Lower lobe of right lung (tissue), 2 donors: ENCODE data around the gene VSIG8. TPM values are rescaled to one million over a fixed set of nuclear protein-coding genes. Genes with fewer than 3 reads are reported as not detected.

ENCODE experiments used
- ATAC-seq, 2 donors: fragments of 200-7000 bp; cut with Tn5 transposase; one replicate each; pipeline ENCODE4 v1.9.1; 2020 to 2022; ENCODE audit warnings: mild to moderate bottlenecking in 2 of 2, moderate library complexity in 2 of 2
- DNase-seq: peaks from one replicate; pipeline ENCODE4 v3.0.0-alpha.2; 2020
- H3K27ac ChIP-seq: fragments of 200-600 bp; one replicate; pipeline ENCODE4 v1.8.0; 2022
- H3K27me3 ChIP-seq: fragments of 200-600 bp; one replicate; pipeline ENCODE4 v1.8.0; 2022; ENCODE audit warnings: low read depth
- H3K36me3 ChIP-seq: fragments of 200-600 bp; one replicate; pipeline ENCODE4 v1.8.0; 2022; ENCODE audit warnings: mild to moderate bottlenecking
- H3K4me1 ChIP-seq: fragments of 200-600 bp; one replicate; pipeline ENCODE4 v1.8.0; 2022
- H3K4me3 ChIP-seq: fragments of 200-600 bp; one replicate; pipeline ENCODE4 v1.8.0; 2022; ENCODE audit warnings: mild to moderate bottlenecking
- H3K9me3 ChIP-seq: fragments of 200-600 bp; one replicate; pipeline ENCODE4 v1.8.0; 2022
- intact Hi-C: fragments of 100-400 bp; cut with DNase I; formaldehyde crosslinking; loops from one replicate; pipeline ENCODE4 v1.11.0; 2022
- total RNA-seq: library from RNA; stranded (reverse); fragmentation: NEBNext Ultra II Directional; extraction: Animal tissue kit (Norgen Biotek cat#: 25700); gene quantifications from one replicate; pipeline ENCODE4 v1.2.1, GENCODE V29; 2021
- TF ChIP-seq, protein P1 (sequence below): fragments of 200-600 bp; IDR thresholded peaks from one replicate; pipeline ENCODE4 v1.8.0; 2022; ENCODE audit warnings: antibody characterized with exemption, mild to moderate bottlenecking
- donor health status: DM: no; HTN: yes; CAD: no; lungs with severe emphysema.

VSIG8 gene
- total RNA-seq, 1 donor from 2014 or later: 0.35 TPM

DNA sequence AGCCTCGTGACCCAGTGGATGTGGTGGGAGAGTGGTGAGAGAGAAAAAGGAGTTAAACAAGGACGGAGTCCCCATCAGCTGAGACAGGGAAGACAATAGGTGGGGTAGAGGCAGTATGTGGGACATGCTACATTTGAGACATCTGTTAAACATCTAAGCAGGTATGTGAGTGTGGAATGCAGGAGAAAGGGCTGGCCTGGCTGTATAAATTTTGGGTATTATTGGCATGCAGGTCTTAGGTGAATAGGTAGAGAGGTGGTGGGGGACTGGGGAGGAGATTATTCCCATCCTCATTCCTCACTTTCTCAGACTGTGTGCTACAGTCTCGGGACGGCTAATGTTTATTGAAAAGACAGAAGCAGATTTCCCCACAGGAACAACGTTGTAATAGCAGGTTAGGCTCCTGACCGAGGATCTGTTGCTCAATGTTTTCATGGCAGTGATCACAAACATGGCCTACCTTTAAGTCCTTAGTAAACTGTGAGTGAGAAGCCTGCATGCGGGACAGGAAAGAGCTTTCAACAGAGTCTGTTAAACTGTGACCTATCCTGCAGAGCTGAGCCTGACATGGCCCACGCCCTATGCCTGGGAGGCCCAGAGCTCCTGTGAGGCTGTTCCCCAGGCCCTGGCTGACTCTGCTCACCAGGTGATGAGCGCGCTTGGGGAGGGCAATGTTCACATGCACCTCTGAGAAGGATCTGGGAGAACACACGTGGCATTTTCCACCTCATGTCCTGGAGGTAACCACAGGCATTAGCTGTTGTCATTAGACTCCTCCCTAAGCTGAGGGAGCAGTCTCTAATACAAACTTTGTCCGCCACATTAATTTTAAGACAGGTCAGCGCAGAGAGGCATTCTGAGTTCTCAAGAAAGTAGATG lies 16.5 kb downstream of the VSIG8 start:
- ATAC-seq (peak in 1 of 2 donors; percentile 28), DNase-seq (no peak)
- Histone ChIP-seq H3K36me3 (no peaks in the 10 kb centered on the region), H3K27me3 (no peaks in the 10 kb centered on the region), H3K9me3 (no peaks in the 10 kb centered on the region), H3K4me3 (no peak overlapping the region), H3K4me1 (peaks cover 7% of the 10 kb centered on the region), H3K27ac (no peak overlapping the region)
- intact Hi-C loops: no loop called here
- TF ChIP-seq, protein P1, sequence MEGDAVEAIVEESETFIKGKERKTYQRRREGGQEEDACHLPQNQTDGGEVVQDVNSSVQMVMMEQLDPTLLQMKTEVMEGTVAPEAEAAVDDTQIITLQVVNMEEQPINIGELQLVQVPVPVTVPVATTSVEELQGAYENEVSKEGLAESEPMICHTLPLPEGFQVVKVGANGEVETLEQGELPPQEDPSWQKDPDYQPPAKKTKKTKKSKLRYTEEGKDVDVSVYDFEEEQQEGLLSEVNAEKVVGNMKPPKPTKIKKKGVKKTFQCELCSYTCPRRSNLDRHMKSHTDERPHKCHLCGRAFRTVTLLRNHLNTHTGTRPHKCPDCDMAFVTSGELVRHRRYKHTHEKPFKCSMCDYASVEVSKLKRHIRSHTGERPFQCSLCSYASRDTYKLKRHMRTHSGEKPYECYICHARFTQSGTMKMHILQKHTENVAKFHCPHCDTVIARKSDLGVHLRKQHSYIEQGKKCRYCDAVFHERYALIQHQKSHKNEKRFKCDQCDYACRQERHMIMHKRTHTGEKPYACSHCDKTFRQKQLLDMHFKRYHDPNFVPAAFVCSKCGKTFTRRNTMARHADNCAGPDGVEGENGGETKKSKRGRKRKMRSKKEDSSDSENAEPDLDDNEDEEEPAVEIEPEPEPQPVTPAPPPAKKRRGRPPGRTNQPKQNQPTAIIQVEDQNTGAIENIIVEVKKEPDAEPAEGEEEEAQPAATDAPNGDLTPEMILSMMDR: no peak

DNA sequence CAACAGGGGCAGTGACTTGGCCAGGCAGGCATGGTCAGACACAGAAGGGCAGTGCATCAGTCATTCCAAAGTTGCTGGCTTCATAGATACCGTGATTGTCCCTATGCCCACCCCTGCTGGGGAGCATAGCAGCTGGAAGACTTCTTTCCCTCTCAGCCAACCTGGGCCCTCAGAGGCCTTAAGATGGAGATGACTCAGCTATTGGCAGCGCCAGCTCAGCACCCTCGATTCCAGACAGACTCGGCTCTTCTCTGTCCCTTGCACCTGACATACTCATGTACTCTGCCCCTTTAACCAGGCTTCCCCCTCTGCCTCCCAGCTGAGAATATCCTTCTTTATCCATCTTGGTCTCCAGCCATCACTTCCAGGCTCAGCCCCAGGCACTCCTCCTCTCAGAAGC lies 19.0 kb downstream of the VSIG8 start:
- Histone ChIP-seq H3K9me3 (no peaks in the 10 kb centered on the region), H3K36me3 (no peaks in the 10 kb centered on the region), H3K27me3 (no peaks in the 10 kb centered on the region), H3K4me3 (no peak overlapping the region), H3K4me1 (no peaks in the 10 kb centered on the region), H3K27ac (no peak overlapping the region)
- ATAC-seq (no peak), DNase-seq (no peak)
- TF ChIP-seq, protein P1: no peak
- intact Hi-C loops: no loop called here

DNA sequence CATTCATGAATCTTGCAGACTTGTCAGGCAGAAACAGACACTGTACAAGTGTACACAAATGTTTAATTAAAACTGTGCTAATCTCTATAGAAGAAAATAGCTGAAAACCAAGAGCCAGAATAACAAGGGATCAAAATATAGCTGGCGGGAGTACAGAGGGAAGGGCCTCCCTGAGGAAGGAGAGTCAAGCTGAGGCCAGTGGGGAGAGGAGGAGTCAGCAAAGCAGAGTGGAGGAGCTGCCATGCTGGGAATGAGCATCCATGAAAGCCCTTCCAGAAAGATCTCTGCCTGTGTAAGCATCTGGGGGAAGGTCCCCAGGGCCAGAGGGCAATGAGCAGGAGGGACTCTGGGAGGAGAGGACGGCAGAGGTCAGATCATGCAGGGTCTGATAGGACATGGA lies 20.7 kb downstream of the VSIG8 start:
- Histone ChIP-seq H3K36me3 (peaks cover 6% of the 10 kb centered on the region), H3K4me3 (no peak overlapping the region), H3K27ac (no peak overlapping the region), H3K9me3 (no peaks in the 10 kb centered on the region), H3K27me3 (no peaks in the 10 kb centered on the region), H3K4me1 (no peaks in the 10 kb centered on the region)
- ATAC-seq (no peak), DNase-seq (no peak)
- intact Hi-C loops: no loop called here
- TF ChIP-seq, protein P1: no peak

DNA sequence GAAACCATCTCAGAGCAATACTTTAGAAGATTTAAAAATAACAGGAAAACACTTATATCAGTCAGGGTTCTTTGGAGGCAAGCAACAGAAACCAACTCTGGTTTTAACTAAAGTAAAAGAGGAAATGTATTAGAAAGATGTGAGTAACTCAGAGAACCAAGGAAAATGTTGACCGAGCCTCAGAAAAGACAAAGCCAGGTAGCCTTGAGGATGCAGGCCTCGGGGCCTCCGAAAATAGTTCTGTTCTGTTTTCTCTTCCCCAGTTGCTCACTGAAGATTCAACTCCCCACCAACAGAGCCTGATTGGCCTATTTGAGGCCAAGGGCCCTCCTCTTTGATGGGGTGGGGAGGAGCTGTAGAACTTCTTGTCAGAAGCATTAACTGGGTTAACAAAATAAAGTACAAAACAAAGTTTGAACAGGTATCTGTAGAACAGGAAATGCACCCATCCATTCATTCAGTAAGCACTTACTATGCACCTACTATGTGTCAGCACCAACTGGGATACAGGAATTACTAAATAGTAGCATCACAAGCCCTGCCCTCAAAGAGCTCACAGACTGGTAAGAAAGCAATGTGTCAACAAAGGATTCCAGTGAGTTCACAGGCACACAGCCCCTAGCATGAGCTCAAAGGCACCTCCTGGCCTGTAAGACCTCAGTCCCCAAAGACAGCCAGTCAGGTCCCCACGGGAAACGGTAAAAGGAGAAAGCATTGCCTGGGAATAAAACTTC lies 23.2 kb downstream of the VSIG8 start:
- peaks cover 19% of the 10 kb centered on the region for H3K36me3 ChIP-seq
- H3K9me3 ChIP-seq: no peaks in the 10 kb centered on the region
- TF ChIP-seq, protein P1: no peak
- no peaks in the 10 kb centered on the region for H3K27me3 ChIP-seq
- H3K27ac ChIP-seq: no peak overlapping the region
- ATAC-seq: no peak
- no peak overlapping the region for H3K4me3 ChIP-seq
- no peak for DNase-seq
- intact Hi-C loops: no loop called here
- no peaks in the 10 kb centered on the region for H3K4me1 ChIP-seq

GRCh38 chr1:159838715-159839114 lies 23.7 kb downstream of the VSIG8 start:
- TF ChIP-seq, protein P1: no peak
- Histone ChIP-seq H3K4me3 (no peak overlapping the region), H3K36me3 (peaks cover 19% of the 10 kb centered on the region), H3K27me3 (no peaks in the 10 kb centered on the region), H3K27ac (no peak overlapping the region), H3K9me3 (no peaks in the 10 kb centered on the region), H3K4me1 (no peaks in the 10 kb centered on the region)
- intact Hi-C loops: no loop called here
- no peak for ATAC-seq
- no peak for DNase-seq
